Tibial nerve (tissue), 4 donors: ENCODE results near the gene STAB1.

ENCODE experiments used
- EP300 ChIP-seq, 2 donors: sonication (generic); formaldehyde crosslinking; IDR thresholded peaks; one replicate each; pipeline ENCODE4 v1.6.1; 2017; ENCODE audit warnings: antibody characterized with exemption in 2 of 2, mild to moderate bottlenecking in 1 of 2
- POLR2A ChIP-seq, 2 donors: fragments of 450-650 bp; IDR thresholded peaks; one replicate each; pipeline ENCODE4 v1.6.1; 2017; ENCODE audit warnings: antibody characterized with exemption in 2 of 2, mild to moderate bottlenecking in 2 of 2, moderate library complexity in 2 of 2
- TF ChIP-seq, protein P1 (sequence below), 5 experiments: fragments of 200-600 bp in 3 of 5; fragments of 450-650 bp in 2 of 5; sonication (generic) in 3 of 5; IDR thresholded peaks; one replicate each; pipeline ENCODE4 v1.5.1; 2016 to 2019; ENCODE audit warnings: antibody characterized with exemption in 5 of 5, mild to moderate bottlenecking in 3 of 5, moderate library complexity in 2 of 5

DNA sequence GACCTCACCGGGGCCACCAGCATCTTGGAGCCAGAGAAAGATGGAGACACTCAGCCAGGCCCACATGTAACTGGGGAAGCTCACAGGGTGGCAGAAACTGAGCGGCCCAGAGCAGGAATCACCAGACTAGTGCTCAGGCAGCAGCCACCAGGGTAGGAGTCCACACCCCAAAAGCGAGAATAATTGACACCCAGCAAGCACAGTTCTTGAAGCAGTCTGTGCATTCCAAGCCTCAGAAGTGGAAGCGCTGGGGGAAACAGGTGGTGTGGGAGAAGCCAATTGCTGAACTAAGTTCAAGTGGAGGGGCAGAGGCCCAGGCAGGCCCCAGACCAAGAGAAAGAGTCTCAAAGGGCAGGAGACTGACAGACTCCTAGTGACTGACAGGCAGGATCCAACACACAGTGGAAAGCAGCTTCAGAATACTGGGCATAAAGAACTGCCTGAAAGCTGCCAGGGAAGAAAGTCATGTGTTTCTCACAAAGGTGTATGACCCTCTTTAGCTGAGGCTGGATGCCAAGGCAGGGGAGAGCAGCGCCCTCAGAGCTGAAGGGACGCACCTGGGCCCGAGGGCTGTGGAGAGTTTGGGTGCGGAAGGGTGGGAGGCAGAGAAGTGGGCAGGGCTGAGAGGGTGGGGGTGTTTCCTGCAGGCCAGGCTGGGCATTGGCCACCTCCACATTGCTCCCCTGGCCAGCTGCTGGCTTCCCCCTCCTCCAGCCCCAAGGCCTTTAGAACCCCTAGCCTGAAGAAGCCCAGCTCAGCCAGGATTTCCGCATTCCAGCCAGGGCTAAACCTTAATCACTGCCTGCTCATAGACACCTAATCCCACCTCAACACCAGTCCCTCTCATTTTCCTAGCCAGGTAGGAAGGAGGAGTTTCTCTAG lies 30.8 kb downstream of the STAB1 start:
- TF ChIP-seq, protein P1, sequence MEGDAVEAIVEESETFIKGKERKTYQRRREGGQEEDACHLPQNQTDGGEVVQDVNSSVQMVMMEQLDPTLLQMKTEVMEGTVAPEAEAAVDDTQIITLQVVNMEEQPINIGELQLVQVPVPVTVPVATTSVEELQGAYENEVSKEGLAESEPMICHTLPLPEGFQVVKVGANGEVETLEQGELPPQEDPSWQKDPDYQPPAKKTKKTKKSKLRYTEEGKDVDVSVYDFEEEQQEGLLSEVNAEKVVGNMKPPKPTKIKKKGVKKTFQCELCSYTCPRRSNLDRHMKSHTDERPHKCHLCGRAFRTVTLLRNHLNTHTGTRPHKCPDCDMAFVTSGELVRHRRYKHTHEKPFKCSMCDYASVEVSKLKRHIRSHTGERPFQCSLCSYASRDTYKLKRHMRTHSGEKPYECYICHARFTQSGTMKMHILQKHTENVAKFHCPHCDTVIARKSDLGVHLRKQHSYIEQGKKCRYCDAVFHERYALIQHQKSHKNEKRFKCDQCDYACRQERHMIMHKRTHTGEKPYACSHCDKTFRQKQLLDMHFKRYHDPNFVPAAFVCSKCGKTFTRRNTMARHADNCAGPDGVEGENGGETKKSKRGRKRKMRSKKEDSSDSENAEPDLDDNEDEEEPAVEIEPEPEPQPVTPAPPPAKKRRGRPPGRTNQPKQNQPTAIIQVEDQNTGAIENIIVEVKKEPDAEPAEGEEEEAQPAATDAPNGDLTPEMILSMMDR (IDR thresholded peaks at IDR 0.05) = no peak
- TF ChIP-seq POLR2A (IDR thresholded peaks at IDR 0.05) (no peak), EP300 (IDR thresholded peaks at IDR 0.05) (no peak)
